NAMALWA (cell line): Measurements from ENCODE around the gene PCDHGB1.
"Not testable (repeated sequence)": the region's sequence is repeated elsewhere in the genome, so short reads cannot be mapped to it uniquely, and the experiment has no call there.

Experiments used
- DNase-seq: peaks from one replicate; pipeline ENCODE4 v3.0.0-alpha.2; 2015; ENCODE audit warnings: low spot score

The PCDHGB1 gene

GRCh38 chr5:141383345-141383744, 33.4 kb downstream of the PCDHGB1 start:
- DNase-seq, result no peak

- DNase-seq, result no peak
Observed at GRCh38 chr5:141384471-141385267, 34.8 kb downstream of the PCDHGB1 start.

GRCh38 chr5:141387557-141388311, 37.8 kb downstream of the PCDHGB1 start, which contains the start of gene PCDHGB4:
Gene PCDHGB4, plus strand, starts transcription at chr5:141387698. Its CDS starts 187 bp downstream, at chr5:141387885.
- not testable (repeated sequence) for DNase-seq

- no peak for DNase-seq
Observed at GRCh38 chr5:141388661-141389060, 38.8 kb downstream of the PCDHGB1 start.

GRCh38 chr5:141389153-141390042, 39.5 kb downstream of the PCDHGB1 start:
- no peak for DNase-seq

GRCh38 chr5:141392429-141393198, 42.7 kb downstream of the PCDHGB1 start, which contains the start of gene PCDHGA8:
Gene PCDHGA8, plus strand, starts transcription at chr5:141392633. Its CDS starts 181 bp downstream, at chr5:141392814.
- DNase-seq, result no peak

- DNase-seq, result no peak
Observed at GRCh38 chr5:141393267-141393666, 43.4 kb downstream of the PCDHGB1 start.

- DNase-seq, result not testable (repeated sequence)
Observed at GRCh38 chr5:141394401-141395187, 44.7 kb downstream of the PCDHGB1 start.

GRCh38 chr5:141397756-141398551, 48.1 kb downstream of the PCDHGB1 start, which contains the start of gene PCDHGB5:
Gene PCDHGB5, plus strand, starts transcription at chr5:141397947. Its CDS starts 181 bp downstream, at chr5:141398128.
- DNase-seq, result peak; percentile 56

- DNase-seq, result no peak
Observed at GRCh38 chr5:141398608-141399007, 48.7 kb downstream of the PCDHGB1 start.

GRCh38 chr5:141399555-141400258, 49.8 kb downstream of the PCDHGB1 start:
- DNase-seq, result no peak
